AG09319 (cell line): Measurements from ENCODE around the gene IL33.

Experiments used
- DNase-seq: peaks from one replicate; pipeline ENCODE4 v3.0.0-alpha.2; 2010; ENCODE audit warnings: low read depth; ENCODE audit errors: extremely low read depth
- TF ChIP-seq, protein P1 (sequence below): IDR thresholded peaks from 2 replicates; pipeline ENCODE4 v1.5.1; 2011; ENCODE audit warnings: low read depth, mild to moderate bottlenecking, inconsistent platforms, low read length, moderate library complexity

IL33 gene

DNA sequence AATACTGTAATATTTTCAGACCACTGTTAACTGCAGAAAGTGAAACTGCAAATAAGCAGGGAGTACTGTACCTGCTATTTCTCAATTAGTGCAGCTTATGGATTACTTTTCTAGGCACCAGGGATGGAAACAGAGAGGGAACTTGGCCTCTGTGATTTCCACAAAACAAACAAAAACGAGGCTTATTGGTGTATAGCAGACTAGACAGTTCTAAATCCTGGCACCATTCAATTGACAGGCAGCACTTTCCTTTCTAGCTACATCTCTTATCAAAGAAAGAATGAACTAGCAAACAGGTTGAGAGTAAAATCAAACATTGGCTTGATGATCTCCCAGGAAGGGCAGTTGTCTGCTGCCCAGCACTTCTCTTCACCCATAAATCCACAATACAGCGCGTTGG is 16.0 kb upstream of the IL33 start:
- TF ChIP-seq, protein P1, sequence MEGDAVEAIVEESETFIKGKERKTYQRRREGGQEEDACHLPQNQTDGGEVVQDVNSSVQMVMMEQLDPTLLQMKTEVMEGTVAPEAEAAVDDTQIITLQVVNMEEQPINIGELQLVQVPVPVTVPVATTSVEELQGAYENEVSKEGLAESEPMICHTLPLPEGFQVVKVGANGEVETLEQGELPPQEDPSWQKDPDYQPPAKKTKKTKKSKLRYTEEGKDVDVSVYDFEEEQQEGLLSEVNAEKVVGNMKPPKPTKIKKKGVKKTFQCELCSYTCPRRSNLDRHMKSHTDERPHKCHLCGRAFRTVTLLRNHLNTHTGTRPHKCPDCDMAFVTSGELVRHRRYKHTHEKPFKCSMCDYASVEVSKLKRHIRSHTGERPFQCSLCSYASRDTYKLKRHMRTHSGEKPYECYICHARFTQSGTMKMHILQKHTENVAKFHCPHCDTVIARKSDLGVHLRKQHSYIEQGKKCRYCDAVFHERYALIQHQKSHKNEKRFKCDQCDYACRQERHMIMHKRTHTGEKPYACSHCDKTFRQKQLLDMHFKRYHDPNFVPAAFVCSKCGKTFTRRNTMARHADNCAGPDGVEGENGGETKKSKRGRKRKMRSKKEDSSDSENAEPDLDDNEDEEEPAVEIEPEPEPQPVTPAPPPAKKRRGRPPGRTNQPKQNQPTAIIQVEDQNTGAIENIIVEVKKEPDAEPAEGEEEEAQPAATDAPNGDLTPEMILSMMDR = no peak
- DNase-seq = no peak

DNA sequence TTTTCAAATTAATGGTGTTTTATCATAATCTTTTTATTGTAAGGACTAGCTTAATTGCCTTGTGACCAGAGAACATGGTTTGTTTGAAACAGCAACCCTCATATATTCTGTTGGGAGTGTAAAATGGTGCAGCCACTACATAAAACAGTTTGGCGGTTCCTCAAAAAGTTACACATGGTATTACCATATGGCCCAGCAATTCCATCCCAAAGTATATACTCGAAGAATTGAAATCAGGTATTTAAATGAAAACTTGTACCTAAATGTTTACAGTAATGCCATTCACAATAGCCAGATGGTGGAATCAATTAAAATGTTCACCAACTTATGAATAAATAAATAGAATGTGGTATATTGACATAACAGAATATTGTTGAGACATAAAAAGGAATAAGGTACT is 14.8 kb upstream of the IL33 start:
- DNase-seq = no peak
- TF ChIP-seq, protein P1 = no peak

DNA sequence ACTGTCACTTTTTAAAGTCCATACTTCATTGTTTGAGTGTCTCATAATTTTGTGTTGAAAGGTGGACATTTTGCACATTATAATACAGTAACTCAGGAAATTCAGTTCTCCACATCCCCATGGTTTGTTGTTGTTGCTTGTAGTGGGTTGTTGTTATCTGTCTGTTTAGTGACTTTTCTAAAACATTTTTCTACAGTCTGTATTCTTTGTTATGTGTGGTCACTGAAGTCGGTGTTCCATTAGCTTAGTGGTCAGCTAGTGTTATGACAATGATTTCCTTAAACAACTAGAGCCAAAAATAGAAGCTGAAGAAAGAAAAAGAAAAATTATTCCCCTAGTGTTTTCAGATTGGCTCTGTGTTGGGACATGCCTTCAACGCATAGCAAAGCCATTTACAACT is 5.6 kb upstream of the IL33 start:
- TF ChIP-seq, protein P1 = no peak
- DNase-seq = no peak

DNA sequence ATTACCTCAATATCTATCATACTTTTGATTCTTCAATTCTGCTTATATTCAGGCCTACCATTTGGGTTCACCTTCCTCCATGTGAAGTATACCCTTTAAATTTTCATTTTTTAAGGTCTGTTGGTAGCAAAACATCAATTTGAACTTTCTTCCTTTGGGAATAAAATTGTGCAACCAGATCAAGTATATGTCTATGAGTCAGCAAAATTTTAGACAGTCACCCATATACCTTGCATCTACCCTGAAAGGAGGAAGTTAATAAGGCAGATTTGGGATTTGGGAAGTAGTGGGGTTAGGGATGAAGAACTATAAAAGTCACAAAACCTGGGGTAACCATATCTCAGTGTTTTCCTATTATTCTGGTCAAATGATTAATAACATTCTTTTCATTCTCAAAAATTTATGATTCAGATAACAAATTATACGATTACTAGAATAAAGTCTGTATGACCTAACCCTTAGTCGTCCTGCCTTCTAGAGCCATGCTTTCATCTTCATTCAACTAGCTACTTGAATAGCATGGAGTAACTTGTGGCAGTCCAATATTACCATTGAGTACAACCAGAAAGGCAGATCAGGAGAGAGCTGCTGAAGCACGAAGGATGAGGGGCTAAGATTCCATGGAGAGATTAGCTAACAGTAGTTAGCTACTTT is 2.8 kb upstream of the IL33 start:
- DNase-seq = no peak
- TF ChIP-seq, protein P1 = no peak

DNA sequence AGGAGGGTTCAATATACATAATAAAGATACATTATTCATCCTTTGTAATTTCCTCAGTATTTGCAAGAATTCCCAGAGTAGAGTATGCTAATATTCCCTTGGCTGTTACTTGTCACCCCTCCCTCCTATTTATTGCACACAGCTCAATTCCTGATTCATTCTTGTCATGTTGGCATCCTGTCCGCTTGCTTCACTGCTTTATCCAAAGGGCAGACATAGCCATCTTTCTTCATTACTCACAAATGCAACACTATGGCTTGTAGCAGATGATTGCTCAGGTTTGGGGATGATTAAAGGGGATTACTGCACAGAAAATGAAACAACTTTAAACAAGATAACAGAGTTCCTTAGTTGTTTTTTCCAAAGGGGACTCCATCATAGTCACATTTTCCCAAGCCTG is 1.2 kb upstream of the IL33 start:
- TF ChIP-seq, protein P1 = no peak
- DNase-seq = no peak

DNA sequence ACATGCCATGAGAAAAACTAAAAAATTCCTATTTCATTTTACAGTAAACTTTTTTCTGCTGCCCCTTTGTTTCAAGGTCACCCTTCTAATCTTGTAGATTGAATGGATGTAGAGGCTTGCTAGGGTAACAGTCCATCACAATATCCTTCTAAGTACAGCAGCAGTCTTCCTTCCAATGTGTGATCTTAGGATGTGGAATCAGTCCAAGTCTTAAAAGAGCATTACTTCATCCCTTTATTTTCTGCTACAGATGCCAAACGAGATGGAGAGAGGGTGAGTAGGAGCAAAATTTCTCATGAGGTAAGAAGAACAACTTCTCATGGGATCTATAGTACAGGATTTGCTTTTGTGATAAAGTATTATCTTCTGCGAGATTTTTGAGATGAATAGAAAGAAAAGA is 704 bp upstream of the IL33 start:
- no peak for DNase-seq
- TF ChIP-seq, protein P1 = no peak

DNA sequence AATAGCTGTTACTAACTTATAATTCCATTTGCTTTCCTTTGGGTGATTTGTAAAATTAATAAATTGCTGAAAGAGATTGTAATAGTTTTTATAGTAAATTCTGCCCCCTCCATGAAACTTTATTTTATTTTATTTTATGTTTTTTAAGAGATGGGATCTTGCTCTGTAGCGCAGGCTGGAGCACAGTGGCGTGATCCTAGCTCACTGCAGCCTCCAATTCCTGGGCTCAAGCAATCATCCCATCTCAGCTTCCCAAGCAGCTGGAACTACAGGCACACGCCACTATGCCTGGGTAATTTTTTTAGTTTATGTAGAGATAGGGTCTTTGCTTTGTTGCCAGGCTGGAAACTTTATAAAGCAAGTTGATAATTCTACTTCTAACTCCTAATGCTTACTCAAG is 395 bp downstream of the IL33 start:
- no peak for DNase-seq

More for the DNA sequence above, 395 bp downstream of the IL33 start:
- TF ChIP-seq, protein P1 = no peak
